Neural cell (in vitro differentiated cells): ENCODE data around the gene MACROD1. TPM values are rescaled to one million over a fixed set of nuclear protein-coding genes. Genes with fewer than 3 reads are reported as not detected.

ENCODE experiments used
- H2AFZ ChIP-seq: fragments of 200-600, 300-800 bp; sonication (generic), shearing (Covaris generic); 2 replicates; pipeline ENCODE4 v1.6.0; 2014; ENCODE audit warnings: low read depth, mild to moderate bottlenecking, antibody characterized with exemption, low read length, moderate library complexity
- H3F3A ChIP-seq: fragments of 200-600 bp; shearing (Covaris generic); 2 replicates; pipeline ENCODE4 v1.6.1; 2016; ENCODE audit warnings: mild to moderate bottlenecking, moderate library complexity, mixed read lengths, antibody characterized with exemption, low read length; ENCODE audit not compliant: insufficient read depth, poor library complexity, severe bottlenecking
- H3K27ac ChIP-seq: fragments of 200-600, 300-800 bp; sonication (generic), shearing (Covaris generic); 2 replicates; pipeline ENCODE4 v1.5.1; 2014; ENCODE audit warnings: mild to moderate bottlenecking, low read length, moderate library complexity
- H3K27me3 ChIP-seq: fragments of 300-800, 200-600 bp; sonication (generic), shearing (Covaris generic); 2 replicates; pipeline ENCODE4 v1.6.0; 2014; ENCODE audit warnings: mild to moderate bottlenecking, low read depth, low read length, moderate library complexity; ENCODE audit not compliant: insufficient read depth
- H3K36me3 ChIP-seq: fragments of 300-800, 200-600 bp; sonication (generic), shearing (Covaris generic); 2 replicates; pipeline ENCODE4 v1.5.1; 2014; ENCODE audit warnings: mild to moderate bottlenecking, antibody characterized with exemption, low read length, moderate library complexity; ENCODE audit not compliant: insufficient read depth
- H3K4me2 ChIP-seq: fragments of 300-800, 200-600 bp; sonication (generic), shearing (Covaris generic); 2 replicates; pipeline ENCODE4 v1.6.0; 2014; ENCODE audit warnings: mild to moderate bottlenecking, low read length
- H3K4me3 ChIP-seq: fragments of 300-800, 200-600 bp; sonication (generic), shearing (Covaris generic); 2 replicates; pipeline ENCODE4 v1.5.1; 2014; ENCODE audit warnings: mild to moderate bottlenecking, low read length, moderate library complexity
- H3K79me2 ChIP-seq: fragments of 200-600 bp; shearing (Covaris generic); replicated peaks from 2 replicates; pipeline ENCODE4 v1.6.0; 2014; ENCODE audit warnings: mild to moderate bottlenecking, low read length, moderate library complexity; ENCODE audit not compliant: insufficient read depth
- H3K9ac ChIP-seq: fragments of 300-800, 200-600 bp; sonication (generic), shearing (Covaris generic); 2 replicates; pipeline ENCODE4 v1.6.1; 2016; ENCODE audit warnings: mild to moderate bottlenecking, low read length, mixed read lengths
- H3K9me2 ChIP-seq: fragments of 200-600 bp; shearing (Covaris generic); 2 replicates; pipeline ENCODE4 v1.6.1; 2016; ENCODE audit warnings: mild to moderate bottlenecking, low read length, mixed read lengths; ENCODE audit not compliant: insufficient read depth
- H3K9me3 ChIP-seq: fragments of 200-600, 300-800 bp; sonication (generic), shearing (Covaris generic); 2 replicates; pipeline ENCODE4 v1.6.1; 2016; ENCODE audit warnings: mild to moderate bottlenecking, mixed run types, low read length, moderate library complexity, mixed read lengths
- H4K20me1 ChIP-seq: fragments of 200-600 bp; shearing (Covaris generic); 2 replicates; pipeline ENCODE4 v1.6.1; 2016; ENCODE audit warnings: mild to moderate bottlenecking, mixed run types; ENCODE audit not compliant: insufficient read depth
- EP300 ChIP-seq: fragments of 450-650 bp; conservative IDR thresholded peaks from 2 replicates; pipeline ENCODE4 v1.6.1; 2014; ENCODE audit warnings: antibody characterized with exemption, mild to moderate bottlenecking, moderate library complexity; ENCODE audit not compliant: poor library complexity, severe bottlenecking
- EZH2 ChIP-seq: fragments of 200-600, 300-800 bp; shearing (Covaris generic), sonication (generic); IDR thresholded peaks from 2 replicates; pipeline ENCODE4 v1.6.1; 2014; ENCODE audit warnings: antibody characterized with exemption, low read length, borderline replicate concordance, mild to moderate bottlenecking; ENCODE audit not compliant: insufficient read depth, poor library complexity, severe bottlenecking
- MXI1 ChIP-seq: fragments of 450-650 bp; conservative IDR thresholded peaks from 2 replicates; pipeline ENCODE4 v1.6.1; 2014; ENCODE audit warnings: antibody characterized with exemption, mild to moderate bottlenecking; ENCODE audit not compliant: poor library complexity, severe bottlenecking
- POLR2AphosphoS5 ChIP-seq: IDR thresholded peaks from 2 replicates; pipeline ENCODE4 v1.6.1; 2012
- RAD21 ChIP-seq: fragments of 450-650 bp; conservative IDR thresholded peaks from 2 replicates; pipeline ENCODE4 v1.6.1; 2014; ENCODE audit warnings: antibody characterized with exemption, mild to moderate bottlenecking, moderate library complexity
- SMC3 ChIP-seq: fragments of 450-650 bp; conservative IDR thresholded peaks from 2 replicates; pipeline ENCODE4 v1.6.1; 2014; ENCODE audit warnings: antibody characterized with exemption, mild to moderate bottlenecking, moderate library complexity; ENCODE audit not compliant: poor library complexity
- TAF1 ChIP-seq: IDR thresholded peaks from 2 replicates; pipeline ENCODE4 v1.6.1; 2012; ENCODE audit warnings: low read depth
- polyA plus RNA-seq: library from polyadenylated mRNA; depleted of rRNA; stranded (reverse); fragments of >200 nt; gene quantifications from 2 replicates; pipeline ENCODE4 v1.2.3, GENCODE V29; 2014
- TF ChIP-seq, protein P1 (sequence below): fragments of 450-650 bp; IDR thresholded peaks from 2 replicates; pipeline ENCODE4 v1.5.1; 2014; ENCODE audit warnings: antibody characterized with exemption, mild to moderate bottlenecking, moderate library complexity; ENCODE audit not compliant: poor library complexity, severe bottlenecking
- TF ChIP-seq, protein P2 (sequence below): IDR thresholded peaks from 2 replicates; pipeline ENCODE4 v1.6.1; 2012; ENCODE audit warnings: borderline replicate concordance

MACROD1 gene
- polyA plus RNA-seq, 1 donor from 2014 or later, result 30.8 TPM

GRCh38 chr11:64083398-64084080 is 82.4 kb downstream of the MACROD1 start:
- no peaks in the 10 kb centered on the region for H3K36me3 ChIP-seq
- no peaks in the 10 kb centered on the region for H3K79me2 ChIP-seq
- H3K27ac ChIP-seq, result no peak overlapping the region
- H3K9ac ChIP-seq, result no peak overlapping the region
- no peak overlapping the region for H3K4me2 ChIP-seq
- H3F3A ChIP-seq, result no peaks in the 10 kb centered on the region
- no peak overlapping the region for H2AFZ ChIP-seq
- TF ChIP-seq TAF1, result no peak
- no peak for TF ChIP-seq POLR2AphosphoS5
- no peak for TF ChIP-seq SMC3
- TF ChIP-seq RAD21, result no peak
- no peak for TF ChIP-seq EZH2
- TF ChIP-seq, protein P1, sequence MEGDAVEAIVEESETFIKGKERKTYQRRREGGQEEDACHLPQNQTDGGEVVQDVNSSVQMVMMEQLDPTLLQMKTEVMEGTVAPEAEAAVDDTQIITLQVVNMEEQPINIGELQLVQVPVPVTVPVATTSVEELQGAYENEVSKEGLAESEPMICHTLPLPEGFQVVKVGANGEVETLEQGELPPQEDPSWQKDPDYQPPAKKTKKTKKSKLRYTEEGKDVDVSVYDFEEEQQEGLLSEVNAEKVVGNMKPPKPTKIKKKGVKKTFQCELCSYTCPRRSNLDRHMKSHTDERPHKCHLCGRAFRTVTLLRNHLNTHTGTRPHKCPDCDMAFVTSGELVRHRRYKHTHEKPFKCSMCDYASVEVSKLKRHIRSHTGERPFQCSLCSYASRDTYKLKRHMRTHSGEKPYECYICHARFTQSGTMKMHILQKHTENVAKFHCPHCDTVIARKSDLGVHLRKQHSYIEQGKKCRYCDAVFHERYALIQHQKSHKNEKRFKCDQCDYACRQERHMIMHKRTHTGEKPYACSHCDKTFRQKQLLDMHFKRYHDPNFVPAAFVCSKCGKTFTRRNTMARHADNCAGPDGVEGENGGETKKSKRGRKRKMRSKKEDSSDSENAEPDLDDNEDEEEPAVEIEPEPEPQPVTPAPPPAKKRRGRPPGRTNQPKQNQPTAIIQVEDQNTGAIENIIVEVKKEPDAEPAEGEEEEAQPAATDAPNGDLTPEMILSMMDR, result no peak
- TF ChIP-seq MXI1, result no peak
- TF ChIP-seq EP300, result no peak
- TF ChIP-seq, protein P2, sequence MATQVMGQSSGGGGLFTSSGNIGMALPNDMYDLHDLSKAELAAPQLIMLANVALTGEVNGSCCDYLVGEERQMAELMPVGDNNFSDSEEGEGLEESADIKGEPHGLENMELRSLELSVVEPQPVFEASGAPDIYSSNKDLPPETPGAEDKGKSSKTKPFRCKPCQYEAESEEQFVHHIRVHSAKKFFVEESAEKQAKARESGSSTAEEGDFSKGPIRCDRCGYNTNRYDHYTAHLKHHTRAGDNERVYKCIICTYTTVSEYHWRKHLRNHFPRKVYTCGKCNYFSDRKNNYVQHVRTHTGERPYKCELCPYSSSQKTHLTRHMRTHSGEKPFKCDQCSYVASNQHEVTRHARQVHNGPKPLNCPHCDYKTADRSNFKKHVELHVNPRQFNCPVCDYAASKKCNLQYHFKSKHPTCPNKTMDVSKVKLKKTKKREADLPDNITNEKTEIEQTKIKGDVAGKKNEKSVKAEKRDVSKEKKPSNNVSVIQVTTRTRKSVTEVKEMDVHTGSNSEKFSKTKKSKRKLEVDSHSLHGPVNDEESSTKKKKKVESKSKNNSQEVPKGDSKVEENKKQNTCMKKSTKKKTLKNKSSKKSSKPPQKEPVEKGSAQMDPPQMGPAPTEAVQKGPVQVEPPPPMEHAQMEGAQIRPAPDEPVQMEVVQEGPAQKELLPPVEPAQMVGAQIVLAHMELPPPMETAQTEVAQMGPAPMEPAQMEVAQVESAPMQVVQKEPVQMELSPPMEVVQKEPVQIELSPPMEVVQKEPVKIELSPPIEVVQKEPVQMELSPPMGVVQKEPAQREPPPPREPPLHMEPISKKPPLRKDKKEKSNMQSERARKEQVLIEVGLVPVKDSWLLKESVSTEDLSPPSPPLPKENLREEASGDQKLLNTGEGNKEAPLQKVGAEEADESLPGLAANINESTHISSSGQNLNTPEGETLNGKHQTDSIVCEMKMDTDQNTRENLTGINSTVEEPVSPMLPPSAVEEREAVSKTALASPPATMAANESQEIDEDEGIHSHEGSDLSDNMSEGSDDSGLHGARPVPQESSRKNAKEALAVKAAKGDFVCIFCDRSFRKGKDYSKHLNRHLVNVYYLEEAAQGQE, result no peak
- H3K9me3 ChIP-seq, result no peaks in the 10 kb centered on the region
- H3K27me3 ChIP-seq, result no peaks in the 10 kb centered on the region
- H3K4me3 ChIP-seq, result no peak overlapping the region
- H4K20me1 ChIP-seq, result no peaks in the 10 kb centered on the region
- H3K9me2 ChIP-seq, result no peaks in the 10 kb centered on the region

DNA sequence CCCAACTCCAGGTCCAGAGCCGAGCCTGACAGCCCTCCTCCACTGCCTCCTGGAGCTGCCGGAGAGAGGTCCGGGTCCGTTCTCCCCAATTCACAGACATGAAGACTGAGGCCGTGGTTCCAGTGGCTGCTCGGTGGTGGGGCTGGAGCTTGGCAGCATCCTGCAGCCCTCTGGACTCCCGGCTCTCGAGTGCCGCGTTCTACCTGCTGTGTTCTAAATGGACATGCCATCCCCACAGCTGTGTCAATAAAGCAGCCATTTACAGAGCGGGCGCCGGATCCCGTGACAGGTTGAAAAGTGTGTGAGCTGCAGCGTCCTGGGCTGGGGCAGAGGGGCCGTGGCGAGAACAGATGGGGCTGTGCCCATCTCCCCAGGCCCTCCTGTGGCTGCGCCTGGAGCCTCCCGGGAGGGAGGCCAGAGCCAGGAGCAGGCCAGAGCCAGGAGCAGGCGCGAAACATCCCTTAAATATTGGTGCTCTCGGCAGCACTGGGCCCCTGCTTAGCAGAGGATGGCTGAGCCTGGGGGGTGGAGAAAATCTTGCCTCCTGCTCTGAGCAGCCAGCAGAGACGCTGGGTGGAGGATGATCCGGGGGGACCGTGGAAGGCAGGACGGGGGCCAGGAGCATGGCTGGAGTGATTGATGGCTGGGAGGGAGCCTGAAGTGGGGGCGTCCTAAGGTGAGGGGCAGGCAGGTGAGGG is 84.0 kb downstream of the MACROD1 start:
- Histone ChIP-seq H3K27ac (no peak overlapping the region), H3K9me2 (no peaks in the 10 kb centered on the region), H3K27me3 (no peaks in the 10 kb centered on the region), H3K79me2 (no peaks in the 10 kb centered on the region), H3K36me3 (no peaks in the 10 kb centered on the region), H3K9ac (no peak overlapping the region), H3F3A (no peaks in the 10 kb centered on the region), H4K20me1 (no peaks in the 10 kb centered on the region), H3K4me3 (no peak overlapping the region), H3K9me3 (no peaks in the 10 kb centered on the region), H2AFZ (no peak overlapping the region), H3K4me2 (no peak overlapping the region)
- no peak for TF ChIP-seq TAF1
- TF ChIP-seq POLR2AphosphoS5, result no peak
- TF ChIP-seq EZH2, result no peak
- TF ChIP-seq MXI1, result no peak
- TF ChIP-seq EP300, result no peak
- TF ChIP-seq, protein P2, result no peak
